ENCODE results near the gene HOOK1. TPM values are rescaled to one million over a fixed set of nuclear protein-coding genes. Genes with fewer than 3 reads are reported as not detected.

The HOOK1 gene
- total RNA-seq, 2 donors from 2014 or later, result 17.1 to 20.5 TPM

GRCh38 chr1:59892841-59893811, 78.4 kb downstream of the HOOK1 start:
- ATAC-seq, result peak; percentile 77
- no peaks in the 10 kb centered on the region for H3K36me3 ChIP-seq (replicated peaks in 1 of 2; ENCODE audit: insufficient read depth in 1 of 2, low read depth in 2 of 2)
- peak overlapping the region; percentile 3 to 68 (median 58) for H3K27ac ChIP-seq
- no peaks in the 10 kb centered on the region for H3K9me3 ChIP-seq
- peaks cover 20% of the 10 kb centered on the region for H3K4me1 ChIP-seq
- intact Hi-C loops (cut with DNase I), result no loop called here
- WGBS, 2 donors, result 73 to 75% methylated on average over 7 of the region's 7 CpGs
- DNase-seq, result peak in 1 of 4 donors; percentile 33
- H3K27me3 ChIP-seq, result no peaks in the 10 kb centered on the region
- TF ChIP-seq POLR2A (IDR thresholded peaks at IDR 0.05) (no peak), CTCF (IDR thresholded peaks at IDR 0.05) (no peak)
- no peak overlapping the region for H3K4me3 ChIP-seq

GRCh38 chr1:59897165-59897564, 82.4 kb downstream of the HOOK1 start:
- ATAC-seq, result no peak
- H3K4me1 ChIP-seq, result peaks cover 20% of the 10 kb centered on the region
- WGBS, 2 donors, result 42 to 57% methylated on average over 2 of the region's 2 CpGs

GRCh38 chr1:59898927-59899326, 84.2 kb downstream of the HOOK1 start:
- TF ChIP-seq POLR2A (IDR thresholded peaks at IDR 0.05) (no peak), CTCF (IDR thresholded peaks at IDR 0.05) (no peak)
- no peak overlapping the region for H3K4me3 ChIP-seq
- peak; percentile 60 for ATAC-seq
- H3K27ac ChIP-seq, result peak overlapping the region in 3 of 4 donors; percentile 14 to 57 (median 43)
- WGBS, 2 donors, result 43 to 44% methylated on average over 3 of the region's 3 CpGs
- H3K4me1 ChIP-seq, result peaks cover 10% of the 10 kb centered on the region
- H3K36me3 ChIP-seq (replicated peaks in 1 of 2; ENCODE audit: insufficient read depth in 1 of 2, low read depth in 2 of 2), result no peaks in the 10 kb centered on the region
- intact Hi-C loops (cut with DNase I), result no loop called here
- no peaks in the 10 kb centered on the region for H3K27me3 ChIP-seq
- peaks cover 0 to 2% (median 0%) of the 10 kb centered on the region in 3 donors for H3K9me3 ChIP-seq
- DNase-seq, result no peak

More at GRCh38 chr1:59897165-59897564, 82.4 kb downstream of the HOOK1 start:
- intact Hi-C loops (cut with DNase I), result no loop called here
- H3K9me3 ChIP-seq, result no peaks in the 10 kb centered on the region
- no peaks in the 10 kb centered on the region for H3K27me3 ChIP-seq
- no peak for TF ChIP-seq CTCF (IDR thresholded peaks at IDR 0.05)
- TF ChIP-seq POLR2A (IDR thresholded peaks at IDR 0.05), result no peak
- no peak for DNase-seq
- no peak overlapping the region for H3K27ac ChIP-seq
- H3K4me3 ChIP-seq, result no peak overlapping the region
- H3K36me3 ChIP-seq (replicated peaks in 1 of 2; ENCODE audit: insufficient read depth in 1 of 2, low read depth in 2 of 2), result no peaks in the 10 kb centered on the region

GRCh38 chr1:59900640-59901039, 85.9 kb downstream of the HOOK1 start:
- no peaks in the 10 kb centered on the region for H3K27me3 ChIP-seq
- H3K9me3 ChIP-seq, result peaks cover 0 to 2% (median 0%) of the 10 kb centered on the region in 3 donors
- no peak overlapping the region for H3K27ac ChIP-seq
- H3K4me1 ChIP-seq, result peaks cover 10% of the 10 kb centered on the region
- DNase-seq (no peak), ATAC-seq (no peak)
- H3K36me3 ChIP-seq (replicated peaks in 1 of 2; ENCODE audit: insufficient read depth in 1 of 2, low read depth in 2 of 2), result no peaks in the 10 kb centered on the region
- intact Hi-C loops (cut with DNase I), result no loop called here
- TF ChIP-seq POLR2A (IDR thresholded peaks at IDR 0.05), result no peak
- TF ChIP-seq CTCF (IDR thresholded peaks at IDR 0.05), result no peak
- 44 to 49% methylated on average over 2 of the region's 2 CpGs for WGBS, 2 donors
- no peak overlapping the region for H3K4me3 ChIP-seq
